DMS114 treated with DMSO at 0.1 percent for 48 hours (cell line): ENCODE results near the gene KRTAP3-2.
"Not testable (repeated sequence)": the region's sequence is repeated elsewhere in the genome, so short reads cannot be mapped to it uniquely, and the experiment has no call there.

Experiments
- DNase-seq: peaks from one replicate; lab custom pipeline; 2025; ENCODE audit not compliant: unreplicated experiment; lab: John Stamatoyannopoulos, UW

The KRTAP3-2 gene

GRCh38 chr17:40999563-40999962 is at the start of gene KRTAP3-2:
KRTAP3-2 (minus strand) TSS chr17:40999906; CDS start chr17:40999853, 53 bp downstream.
- not testable (repeated sequence) for DNase-seq

- no peak for DNase-seq
Observed at GRCh38 chr17:41049110-41049509, 49.4 kb upstream of the KRTAP3-2 start.

- DNase-seq, result no peak
Observed at GRCh38 chr17:41048441-41048840, 48.7 kb upstream of the KRTAP3-2 start.

- DNase-seq, result not testable (repeated sequence)
Observed at GRCh38 chr17:41046735-41047465, 47.2 kb upstream of the KRTAP3-2 start, which contains the start of gene KRTAP2-1. KRTAP2-1 (minus strand) TSS chr17:41047316; CDS start chr17:41047267, 49 bp downstream.

- DNase-seq, result no peak
Observed at GRCh38 chr17:41042953-41043352, 43.2 kb upstream of the KRTAP3-2 start.

- DNase-seq, result not testable (repeated sequence)
Observed at GRCh38 chr17:41040783-41041571, 41.3 kb upstream of the KRTAP3-2 start, which contains the start of gene KRTAP1-1. KRTAP1-1 (minus strand) TSS chr17:41041450; CDS start chr17:41041397, 53 bp downstream.

- no peak for DNase-seq
Observed at GRCh38 chr17:41037853-41038350, 38.2 kb upstream of the KRTAP3-2 start.

- DNase-seq, result not testable (repeated sequence)
Observed at GRCh38 chr17:41034346-41034935, 34.7 kb upstream of the KRTAP3-2 start, which contains the start of gene KRTAP1-3. KRTAP1-3 (minus strand) TSS chr17:41034874; CDS start chr17:41034821, 53 bp downstream.

- DNase-seq, result no peak
Observed at GRCh38 chr17:41029633-41030245, 30.0 kb upstream of the KRTAP3-2 start, which contains the start of gene KRTAP1-4. KRTAP1-4 (minus strand) TSS chr17:41030195; CDS start chr17:41030078, 117 bp downstream.

GRCh38 chr17:41026715-41027471 is 27.2 kb upstream of the KRTAP3-2 start, which contains the start of gene KRTAP1-5:
KRTAP1-5 (minus strand) TSS chr17:41027208; CDS start chr17:41027155, 53 bp downstream.
- DNase-seq, result no peak

- DNase-seq, result no peak
Observed at GRCh38 chr17:41024697-41025096, 25.0 kb upstream of the KRTAP3-2 start.

GRCh38 chr17:41020336-41020735 is 20.6 kb upstream of the KRTAP3-2 start:
- DNase-seq, result no peak

GRCh38 chr17:41019415-41019814 is 19.7 kb upstream of the KRTAP3-2 start:
- DNase-seq, result no peak

GRCh38 chr17:41018541-41018940 is 18.8 kb upstream of the KRTAP3-2 start:
- no peak for DNase-seq

GRCh38 chr17:41016578-41017215 is 17.0 kb upstream of the KRTAP3-2 start:
- DNase-seq, result no peak

GRCh38 chr17:41015454-41015853 is 15.7 kb upstream of the KRTAP3-2 start:
- DNase-seq, result no peak

GRCh38 chr17:41013606-41014005 is 13.9 kb upstream of the KRTAP3-2 start:
- DNase-seq, result no peak

- DNase-seq, result no peak
Observed at GRCh38 chr17:41013181-41013580, 13.5 kb upstream of the KRTAP3-2 start.
